ENCODE measurements around the gene WDFY4.

DNA sequence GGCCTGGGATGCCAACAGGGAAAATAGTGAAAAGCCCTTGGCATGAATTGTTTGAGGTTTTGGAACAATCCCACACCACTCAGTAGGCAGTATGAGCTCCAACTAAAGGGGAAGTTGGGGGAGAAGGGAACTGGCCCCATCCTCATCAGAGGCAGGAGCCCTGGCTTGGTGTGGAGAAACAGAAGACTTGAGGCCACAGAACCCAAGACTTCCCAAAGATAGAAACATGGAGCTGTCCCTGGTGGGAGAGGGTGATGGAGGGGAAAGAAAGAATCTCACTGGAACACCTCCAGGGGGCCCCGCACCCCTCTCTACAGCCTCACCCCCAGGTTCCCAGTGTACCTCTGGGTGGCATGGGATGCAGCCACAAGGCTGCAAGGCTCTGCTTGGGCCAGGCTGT, 345.0 kb downstream of the WDFY4 start:
- TF ChIP-seq EZH2 (IDR thresholded peaks at IDR 0.05; ENCODE audit: insufficient read depth, poor library complexity, severe bottlenecking): no peak
- no peak for TF ChIP-seq EZH2phosphoT487 (IDR thresholded peaks at IDR 0.05; ENCODE audit: insufficient read depth, low read depth)
